H9 (cell line): Measurements from ENCODE around the gene ASB15. TPM values are rescaled to one million over a fixed set of nuclear protein-coding genes. Genes with fewer than 3 reads are reported as not detected.
"Not testable (repeated sequence)": the region's sequence is repeated elsewhere in the genome, so short reads cannot be mapped to it uniquely, and the experiment has no call there.

ENCODE experiments used
- DNase-seq: peaks from one replicate; pipeline ENCODE4 v3.0.0-alpha.2; 2017
- H2AFZ ChIP-seq: one replicate; pipeline ENCODE4 v1.6.1; 2013; ENCODE audit warnings: mild to moderate bottlenecking, low read length, control low read depth, moderate library complexity
- H2AK5ac ChIP-seq: 2 replicates; pipeline ENCODE4 v1.6.1; 2013; ENCODE audit warnings: low read length, control low read depth, mixed read lengths; ENCODE audit not compliant: insufficient read length
- H2BK120ac ChIP-seq: one replicate; pipeline ENCODE4 v1.6.1; 2013; ENCODE audit warnings: low read depth, mild to moderate bottlenecking, low read length, control low read depth, inconsistent platforms; ENCODE audit not compliant: poor library complexity, severe bottlenecking
- H2BK12ac ChIP-seq: 2 replicates; pipeline ENCODE4 v1.6.1; 2013; ENCODE audit warnings: low read length, control low read depth, mixed read lengths, low read depth; ENCODE audit not compliant: insufficient read length
- H2BK15ac ChIP-seq: 2 replicates; pipeline ENCODE4 v1.6.1; 2013; ENCODE audit warnings: low read depth, low read length, control low read depth
- H2BK20ac ChIP-seq: one replicate; pipeline ENCODE4 v1.6.1; 2013; ENCODE audit warnings: low read depth, mild to moderate bottlenecking, low read length, control low read depth, inconsistent platforms; ENCODE audit not compliant: poor library complexity, severe bottlenecking
- H2BK5ac ChIP-seq: 2 replicates; pipeline ENCODE4 v1.6.1; 2013; ENCODE audit warnings: low read length, control low read depth, mixed read lengths; ENCODE audit not compliant: insufficient read length
- H3K14ac ChIP-seq: 2 replicates; pipeline ENCODE4 v1.6.1; 2013; ENCODE audit warnings: low read length, control low read depth; ENCODE audit not compliant: insufficient read depth
- H3K18ac ChIP-seq: 2 replicates; pipeline ENCODE4 v1.6.1; 2013; ENCODE audit warnings: low read depth, mild to moderate bottlenecking, mixed read lengths, low read length, control low read depth; ENCODE audit not compliant: insufficient read length
- H3K23ac ChIP-seq: 2 replicates; pipeline ENCODE4 v1.6.1; 2013; ENCODE audit warnings: low read length, control low read depth, mixed read lengths, low read depth; ENCODE audit not compliant: insufficient read length
- H3K23me2 ChIP-seq: 2 replicates; pipeline ENCODE4 v1.6.1; 2013; ENCODE audit warnings: low read depth, mild to moderate bottlenecking, mixed read lengths, low read length, control low read depth; ENCODE audit not compliant: insufficient read length, poor library complexity, severe bottlenecking
- H3K27ac ChIP-seq: 2 replicates; pipeline ENCODE4 v1.5.1; 2013; ENCODE audit warnings: low read length, control low read depth, mixed read lengths, low read depth; ENCODE audit not compliant: insufficient read length
- H3K27me3 ChIP-seq: 2 replicates; pipeline ENCODE4 v1.6.1; 2013; ENCODE audit warnings: low read length, control low read depth, inconsistent platforms; ENCODE audit not compliant: insufficient read depth
- H3K4ac ChIP-seq: 2 replicates; pipeline ENCODE4 v1.6.1; 2013; ENCODE audit warnings: low read depth, mild to moderate bottlenecking, control low read depth, inconsistent platforms, low read length, moderate library complexity
- H3K4me1 ChIP-seq: 2 replicates; pipeline ENCODE4 v1.6.1; 2013; ENCODE audit warnings: low read length, control low read depth, inconsistent platforms; ENCODE audit not compliant: insufficient read depth
- H3K4me2 ChIP-seq: 2 replicates; pipeline ENCODE4 v1.6.1; 2013; ENCODE audit warnings: low read length, control low read depth, mixed read lengths; ENCODE audit not compliant: insufficient read length, insufficient read depth
- H3K56ac ChIP-seq: 2 replicates; pipeline ENCODE4 v1.6.1; 2013; ENCODE audit warnings: low read depth, mild to moderate bottlenecking, mixed read lengths, low read length, control low read depth; ENCODE audit not compliant: insufficient read length
- H3K79me1 ChIP-seq: 2 replicates; pipeline ENCODE4 v1.6.1; 2013; ENCODE audit warnings: low read depth, mild to moderate bottlenecking, moderate library complexity, low read length, control low read depth, inconsistent platforms; ENCODE audit not compliant: insufficient read depth, poor library complexity, severe bottlenecking
- H3K79me2 ChIP-seq: 2 replicates; pipeline ENCODE4 v1.6.1; 2013; ENCODE audit warnings: low read length, control low read depth, inconsistent platforms; ENCODE audit not compliant: insufficient read depth
- H3K9ac ChIP-seq: 2 replicates; pipeline ENCODE4 v1.6.1; 2013; ENCODE audit warnings: low read length, control low read depth, mixed read lengths; ENCODE audit not compliant: insufficient read length; ENCODE audit errors: extremely low read depth
- H3K9me3 ChIP-seq: one replicate; pipeline ENCODE4 v1.6.1; 2013; ENCODE audit warnings: low read depth, low read length, inconsistent platforms; ENCODE audit not compliant: control insufficient read depth
- H3T11ph ChIP-seq: one replicate; pipeline ENCODE4 v1.6.1; 2013; ENCODE audit warnings: mild to moderate bottlenecking, low read length, control low read depth, inconsistent platforms
- H4K20me1 ChIP-seq: one replicate; pipeline ENCODE4 v1.6.1; 2013; ENCODE audit not compliant: control insufficient read depth, insufficient read length, insufficient read depth
- H4K5ac ChIP-seq: 2 replicates; pipeline ENCODE4 v1.6.1; 2013; ENCODE audit warnings: low read depth, mild to moderate bottlenecking, mixed read lengths, low read length, control low read depth; ENCODE audit not compliant: insufficient read length
- H4K8ac ChIP-seq: replicated peaks from 2 replicates; pipeline ENCODE4 v1.6.1; 2013; ENCODE audit warnings: low read length, control low read depth, mixed read lengths, low read depth; ENCODE audit not compliant: insufficient read length
- H4K91ac ChIP-seq: 2 replicates; pipeline ENCODE4 v1.6.1; 2013; ENCODE audit warnings: low read depth, mild to moderate bottlenecking, moderate library complexity, mixed read lengths, low read length, control low read depth; ENCODE audit not compliant: insufficient read length
- H3K27ac Mint-ChIP-seq, 3 experiments: 2 replicates in 2 of 3; 3 replicates in 1 of 3; pipeline ENCODE4 v1.8.0; 2020 to 2021; ENCODE audit warnings: mixed read lengths in 3 of 3, mild to moderate bottlenecking in 1 of 3, moderate library complexity in 1 of 3
- H3K27me3 Mint-ChIP-seq: 2 replicates; pipeline ENCODE4 v1.8.0; 2021; ENCODE audit warnings: low read depth, mild to moderate bottlenecking, moderate library complexity, mixed read lengths
- H3K36me3 Mint-ChIP-seq, 3 experiments: 2 replicates in 2 of 3; 3 replicates in 1 of 3; pipeline ENCODE4 v1.8.0; 2020 to 2021; ENCODE audit warnings: low read depth in 3 of 3, mixed read lengths in 3 of 3; ENCODE audit not compliant: insufficient read depth in 1 of 3
- H3K4me1 Mint-ChIP-seq, 2 experiments: 2 replicates each; pipeline ENCODE4 v1.8.0; 2020; ENCODE audit warnings: mixed read lengths in 2 of 2
- H3K4me3 Mint-ChIP-seq, 2 experiments: 2 replicates in 1 of 2; 3 replicates in 1 of 2; pipeline ENCODE4 v1.8.0; 2020 to 2021; ENCODE audit warnings: mild to moderate bottlenecking in 2 of 2, mixed read lengths in 2 of 2, moderate library complexity in 1 of 2
- H3K9me3 Mint-ChIP-seq, 2 experiments: 2 replicates in 1 of 2; 3 replicates in 1 of 2; pipeline ENCODE4 v1.8.0; 2020; ENCODE audit warnings: mild to moderate bottlenecking in 2 of 2, mixed read lengths in 2 of 2, moderate library complexity in 1 of 2
- WGBS: extraction: QIAGEN DNeasy Blood & Tissue Kit; methylation state at CpG from one replicate; pipeline ENCODE4 v1.1.7; 2013; ENCODE audit warnings: missing lambda C conversion rate, low lambda C conversion rate, mixed read lengths; ENCODE audit not compliant: insufficient read length; ENCODE audit errors: extremely low coverage; 5-methylcytosine and 5-hydroxymethylcytosine counted together
- total RNA-seq: library from RNA; stranded (reverse); gene quantifications from 2 replicates; pipeline ENCODE4 v1.2.1, GENCODE V29; 2021
- TF ChIP-seq, protein P1 (sequence below): fragments of 200-600 bp; sonication (generic); conservative IDR thresholded peaks from 3 replicates; pipeline ENCODE4 v1.8.0; 2021; ENCODE audit warnings: antibody characterized with exemption, mild to moderate bottlenecking

The ASB15 gene
- total RNA-seq, 1 experiment from 2014 or later: not detected

DNA sequence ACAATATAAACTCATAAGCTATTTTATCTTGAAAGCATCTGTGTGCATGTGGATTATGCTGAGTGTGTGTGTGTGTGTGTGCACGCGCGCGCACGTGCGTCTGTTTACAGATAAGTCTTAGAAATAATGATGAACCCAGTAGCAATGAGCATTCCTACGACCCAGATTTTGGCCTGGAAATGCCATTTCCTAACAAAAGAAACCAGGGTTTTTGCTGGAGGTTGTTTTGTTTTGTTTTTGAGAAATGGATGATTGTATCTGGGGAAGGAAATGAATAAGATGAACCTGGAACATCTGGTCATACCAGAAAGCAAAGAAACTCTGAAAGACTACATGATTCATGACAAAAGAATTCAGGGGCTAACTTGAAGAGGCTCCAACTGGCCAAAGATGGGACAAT is 31.9 kb downstream of the ASB15 start:
- H3K56ac ChIP-seq: no peak overlapping the region
- no peak overlapping the region for H2BK15ac ChIP-seq
- no peak for DNase-seq
- H3K9me3 Mint-ChIP-seq: no peaks in the 10 kb centered on the region
- H3K9me3 ChIP-seq: no peaks in the 10 kb centered on the region
- H2BK20ac ChIP-seq: no peak overlapping the region
- H3K4me2 ChIP-seq: no peak overlapping the region
- H3K23ac ChIP-seq: no peak overlapping the region
- no peak overlapping the region for H4K91ac ChIP-seq
- H2AFZ ChIP-seq: no peak overlapping the region
- H2BK120ac ChIP-seq: no peak overlapping the region
- H3K27ac ChIP-seq: no peak overlapping the region
- no peak overlapping the region for H2BK12ac ChIP-seq
- H4K8ac ChIP-seq: no peak overlapping the region
- no peaks in the 10 kb centered on the region for H3K79me2 ChIP-seq
- H3K4ac ChIP-seq: no peak overlapping the region
- H3K23me2 ChIP-seq: no peaks in the 10 kb centered on the region
- H3K4me1 ChIP-seq: peaks cover 5% of the 10 kb centered on the region; the same call in 1 of the 2 replicates
- H3K18ac ChIP-seq: no peak overlapping the region
- H3K4me3 Mint-ChIP-seq: no peak overlapping the region
- no peaks in the 10 kb centered on the region for H3K27me3 Mint-ChIP-seq
- no peaks in the 10 kb centered on the region for H3K36me3 Mint-ChIP-seq
- H3K27ac Mint-ChIP-seq: no peak overlapping the region
- no peaks in the 10 kb centered on the region; the same call in 1 of the 2 replicates for H3K27me3 ChIP-seq
- H4K20me1 ChIP-seq: no peaks in the 10 kb centered on the region
- H3K9ac ChIP-seq: no peak overlapping the region
- no CpG with 5 or more reads among the region's 7 CpGs for WGBS
- H3K14ac ChIP-seq: no peak overlapping the region
- H3T11ph ChIP-seq: no peak overlapping the region
- H2BK5ac ChIP-seq: no peak overlapping the region
- H2AK5ac ChIP-seq: no peak overlapping the region
- no peaks in the 10 kb centered on the region for H3K79me1 ChIP-seq
- H3K4me1 Mint-ChIP-seq: peaks cover 9% of the 10 kb centered on the region in 2 experiments
- TF ChIP-seq, protein P1, sequence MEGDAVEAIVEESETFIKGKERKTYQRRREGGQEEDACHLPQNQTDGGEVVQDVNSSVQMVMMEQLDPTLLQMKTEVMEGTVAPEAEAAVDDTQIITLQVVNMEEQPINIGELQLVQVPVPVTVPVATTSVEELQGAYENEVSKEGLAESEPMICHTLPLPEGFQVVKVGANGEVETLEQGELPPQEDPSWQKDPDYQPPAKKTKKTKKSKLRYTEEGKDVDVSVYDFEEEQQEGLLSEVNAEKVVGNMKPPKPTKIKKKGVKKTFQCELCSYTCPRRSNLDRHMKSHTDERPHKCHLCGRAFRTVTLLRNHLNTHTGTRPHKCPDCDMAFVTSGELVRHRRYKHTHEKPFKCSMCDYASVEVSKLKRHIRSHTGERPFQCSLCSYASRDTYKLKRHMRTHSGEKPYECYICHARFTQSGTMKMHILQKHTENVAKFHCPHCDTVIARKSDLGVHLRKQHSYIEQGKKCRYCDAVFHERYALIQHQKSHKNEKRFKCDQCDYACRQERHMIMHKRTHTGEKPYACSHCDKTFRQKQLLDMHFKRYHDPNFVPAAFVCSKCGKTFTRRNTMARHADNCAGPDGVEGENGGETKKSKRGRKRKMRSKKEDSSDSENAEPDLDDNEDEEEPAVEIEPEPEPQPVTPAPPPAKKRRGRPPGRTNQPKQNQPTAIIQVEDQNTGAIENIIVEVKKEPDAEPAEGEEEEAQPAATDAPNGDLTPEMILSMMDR: no peak
- no peak overlapping the region for H4K5ac ChIP-seq

DNA sequence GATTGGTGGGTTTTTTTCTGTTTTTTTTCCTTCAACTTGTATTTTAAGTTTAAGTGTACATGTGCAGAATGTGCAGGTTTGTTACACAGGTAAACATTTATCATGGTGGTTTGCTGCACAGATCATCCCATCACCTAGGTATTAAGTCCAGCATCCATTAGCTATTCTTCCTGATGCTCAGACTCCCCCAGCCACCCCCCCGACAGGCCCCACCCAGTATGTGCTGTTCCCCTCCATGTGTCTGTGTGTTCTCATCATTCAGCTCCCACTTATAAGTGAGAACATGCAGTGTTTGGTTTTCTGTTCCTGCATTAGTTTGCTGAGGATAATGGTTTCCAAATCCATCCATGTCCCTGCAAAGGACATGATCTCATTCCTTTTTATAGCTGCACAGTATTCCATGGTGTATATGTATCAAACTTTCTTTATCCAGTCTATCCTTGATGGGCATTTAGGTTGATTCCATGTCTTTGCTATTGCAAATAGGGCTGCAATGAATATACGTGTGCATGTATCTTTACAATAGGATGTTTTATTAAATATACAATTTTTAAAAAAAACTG is 32.5 kb downstream of the ASB15 start:
- H4K5ac ChIP-seq, H3K27me3 ChIP-seq, H2BK15ac ChIP-seq, H3K27ac Mint-ChIP-seq, H3K14ac ChIP-seq, H3K4me1 Mint-ChIP-seq, H2BK120ac ChIP-seq, H2BK12ac ChIP-seq, DNase-seq, H3K9ac ChIP-seq, H3K23me2 ChIP-seq, H3K4ac ChIP-seq, H4K8ac ChIP-seq, H4K20me1 ChIP-seq, H3K9me3 Mint-ChIP-seq, H3K4me1 ChIP-seq, H3K18ac ChIP-seq, H4K91ac ChIP-seq, H3K23ac ChIP-seq, H3K4me2 ChIP-seq, H3K9me3 ChIP-seq, H3K79me2 ChIP-seq, H3K27ac ChIP-seq, H2AFZ ChIP-seq, H2BK20ac ChIP-seq, H2AK5ac ChIP-seq, H2BK5ac ChIP-seq, H3T11ph ChIP-seq, H3K36me3 Mint-ChIP-seq, H3K4me3 Mint-ChIP-seq, H3K79me1 ChIP-seq, H3K56ac ChIP-seq, H3K27me3 Mint-ChIP-seq: not testable (repeated sequence)
- no CpG with 5 or more reads among the region's 2 CpGs for WGBS
